Chondrocyte (in vitro differentiated cells): ENCODE data around the gene RAB33B. TPM values are rescaled to one million over a fixed set of nuclear protein-coding genes. Genes with fewer than 3 reads are reported as not detected.
"Not testable (repeated sequence)": the region's sequence is repeated elsewhere in the genome, so short reads cannot be mapped to it uniquely, and the experiment has no call there.

ENCODE experiments used
- DNase-seq: peaks from one replicate; pipeline ENCODE4 v3.0.0; 2021; ENCODE audit warnings: mixed read lengths, low spot score
- H3K27ac Mint-ChIP-seq: one replicate; pipeline ENCODE4 v1.8.0; 2021; ENCODE audit warnings: mild to moderate bottlenecking, moderate library complexity, mixed read lengths; ENCODE audit not compliant: unreplicated experiment
- H3K27me3 Mint-ChIP-seq: 2 replicates; pipeline ENCODE4 v1.8.0; 2021; ENCODE audit warnings: low read depth, mixed read lengths
- H3K36me3 Mint-ChIP-seq: 2 replicates; pipeline ENCODE4 v1.8.0; 2021; ENCODE audit warnings: low read depth, mixed read lengths
- H3K4me1 Mint-ChIP-seq: 2 replicates; pipeline ENCODE4 v1.8.0; 2021; ENCODE audit warnings: low read depth, mild to moderate bottlenecking, mixed read lengths
- H3K4me3 Mint-ChIP-seq: one replicate; pipeline ENCODE4 v1.8.0; 2021; ENCODE audit warnings: mild to moderate bottlenecking, moderate library complexity, mixed read lengths; ENCODE audit not compliant: unreplicated experiment
- H3K9me3 Mint-ChIP-seq: 2 replicates; pipeline ENCODE4 v1.8.0; 2021; ENCODE audit warnings: low read depth, mixed read lengths
- CTCF ChIP-seq: fragments of 200-600 bp; sonication (generic); IDR thresholded peaks from 2 replicates; pipeline ENCODE4 v1.5.0; 2021; ENCODE audit warnings: antibody characterized with exemption, mild to moderate bottlenecking, moderate library complexity
- total RNA-seq: library from RNA; stranded (reverse); gene quantifications from 3 replicates; pipeline ENCODE4 v1.2.1, GENCODE V29; 2021

Gene RAB33B
- total RNA-seq, 1 donor from 2014 or later = 13.8 TPM

DNA sequence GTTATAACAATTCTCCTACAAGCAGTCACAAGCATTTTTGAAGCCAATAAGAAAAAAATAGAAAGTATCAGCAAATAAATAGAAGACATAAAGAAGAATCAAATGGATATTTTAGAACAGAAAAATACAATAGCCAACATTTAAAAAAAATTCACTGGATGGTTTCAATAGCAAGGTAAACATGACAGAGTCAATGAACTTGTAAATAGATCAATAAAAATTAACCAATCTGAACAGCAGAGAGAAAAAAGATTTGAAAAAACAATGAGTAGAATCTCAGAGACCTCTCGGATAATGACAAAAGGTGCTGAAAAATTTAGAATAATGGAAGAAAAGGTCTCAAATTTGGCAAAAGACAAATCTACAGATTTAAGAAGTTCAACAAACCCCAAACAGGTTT lies 33.3 kb upstream of the RAB33B start:
- TF ChIP-seq CTCF = no peak
- Mint-ChIP-seq H3K9me3 (peaks cover 8% of the 10 kb centered on the region), H3K27me3 (no peaks in the 10 kb centered on the region), H3K4me3 (no peak overlapping the region), H3K27ac (no peak overlapping the region), H3K36me3 (peaks cover 21% of the 10 kb centered on the region), H3K4me1 (peaks cover 9% of the 10 kb centered on the region)
- no peak for DNase-seq

- peaks cover 41% of the 10 kb centered on the region for H3K9me3 Mint-ChIP-seq
- H3K36me3 Mint-ChIP-seq = peaks cover 41% of the 10 kb centered on the region
- no peak overlapping the region for H3K4me3 Mint-ChIP-seq
Measured at GRCh38 chr4:139436122-139436521, 17.8 kb upstream of the RAB33B start.

DNA sequence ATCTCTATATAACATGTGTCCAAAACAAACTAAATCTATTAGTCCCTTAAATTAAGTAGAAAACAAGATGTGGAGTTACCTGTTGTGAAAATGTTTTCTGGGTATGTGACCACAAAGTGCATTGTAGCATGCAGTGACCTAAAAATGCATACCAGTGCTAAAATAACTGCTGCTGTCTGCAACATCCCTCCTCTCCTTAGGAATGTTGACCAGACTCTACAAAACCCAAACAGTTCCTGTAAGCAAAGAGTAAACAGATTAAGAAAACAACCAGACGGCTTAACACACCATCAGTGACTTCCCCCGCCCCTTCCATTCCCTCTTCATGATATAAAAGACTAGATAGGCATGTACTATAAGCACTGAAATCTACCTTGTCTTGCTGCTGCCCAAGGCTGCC lies 15.8 kb upstream of the RAB33B start:
- Mint-ChIP-seq H3K4me3 (no peak overlapping the region), H3K36me3 (peaks cover 35% of the 10 kb centered on the region), H3K4me1 (peaks cover 24% of the 10 kb centered on the region), H3K9me3 (peaks cover 37% of the 10 kb centered on the region), H3K27me3 (no peaks in the 10 kb centered on the region), H3K27ac (no peak overlapping the region)
- no peak for TF ChIP-seq CTCF
- DNase-seq = no peak

More at GRCh38 chr4:139436122-139436521, 17.8 kb upstream of the RAB33B start:
- Mint-ChIP-seq H3K27ac (peak overlapping the region; percentile 18), H3K4me1 (peaks cover 20% of the 10 kb centered on the region), H3K27me3 (no peaks in the 10 kb centered on the region)
- DNase-seq = no peak
- TF ChIP-seq CTCF = no peak

GRCh38 chr4:139441029-139441428 lies 12.9 kb upstream of the RAB33B start:
- Mint-ChIP-seq H3K4me1 (peaks cover 15% of the 10 kb centered on the region), H3K9me3 (peaks cover 37% of the 10 kb centered on the region), H3K27ac (peak overlapping the region; percentile 23), H3K4me3 (no peak overlapping the region), H3K27me3 (no peaks in the 10 kb centered on the region), H3K36me3 (peaks cover 35% of the 10 kb centered on the region)
- no peak for DNase-seq
- no peak for TF ChIP-seq CTCF

DNA sequence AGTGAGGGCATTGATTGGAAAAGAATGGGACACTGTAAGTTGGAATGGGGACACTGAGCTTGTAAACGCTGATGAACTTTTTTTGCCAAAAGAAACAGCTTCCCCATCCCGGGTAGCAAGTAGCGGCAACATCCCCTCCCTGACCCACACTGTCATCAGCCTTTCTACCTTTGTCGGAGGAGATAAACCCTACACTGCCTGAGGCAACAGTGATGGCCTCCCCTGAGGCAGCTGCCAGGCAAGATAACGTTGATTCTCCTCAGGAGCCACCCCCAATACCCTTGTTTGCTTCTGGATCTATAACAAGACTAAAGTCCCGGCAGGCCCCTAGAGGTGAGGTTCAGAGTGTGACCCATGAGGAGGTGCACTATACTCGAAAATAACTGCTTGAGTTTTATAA lies 10.3 kb upstream of the RAB33B start:
- Mint-ChIP-seq H3K4me1 (peaks cover 8% of the 10 kb centered on the region), H3K9me3 (peaks cover 18% of the 10 kb centered on the region), H3K27me3 (no peaks in the 10 kb centered on the region)

GRCh38 chr4:139444881-139445280 lies 9.0 kb upstream of the RAB33B start:
- H3K4me1 Mint-ChIP-seq, H3K27me3 Mint-ChIP-seq: not testable (repeated sequence)

More for the DNA sequence above, 10.3 kb upstream of the RAB33B start:
- TF ChIP-seq CTCF = no peak
- H3K4me3 Mint-ChIP-seq = no peak overlapping the region
- H3K36me3 Mint-ChIP-seq = peaks cover 16% of the 10 kb centered on the region
- H3K27ac Mint-ChIP-seq = no peak overlapping the region
- DNase-seq = no peak

GRCh38 chr4:139447078-139447477 lies 6.8 kb upstream of the RAB33B start:
- not testable (repeated sequence) for H3K4me1 Mint-ChIP-seq, H3K27ac Mint-ChIP-seq, H3K4me3 Mint-ChIP-seq, DNase-seq, H3K36me3 Mint-ChIP-seq, H3K27me3 Mint-ChIP-seq, H3K9me3 Mint-ChIP-seq

More at GRCh38 chr4:139444881-139445280, 9.0 kb upstream of the RAB33B start:
- not testable (repeated sequence) for H3K27ac Mint-ChIP-seq, DNase-seq, H3K36me3 Mint-ChIP-seq, H3K4me3 Mint-ChIP-seq
- H3K9me3 Mint-ChIP-seq = peaks cover 10% of the 10 kb centered on the region
